AG09309 (cell line): ENCODE results near the gene MRPS15.

Experiments used
- DNase-seq: peaks from one replicate; pipeline ENCODE4 v3.0.0-alpha.2; 2010; ENCODE audit warnings: low read depth
- H3K4me3 ChIP-seq: 2 replicates; pipeline ENCODE4 v1.5.1; 2011; ENCODE audit warnings: mild to moderate bottlenecking, low read depth, low read length, moderate library complexity; ENCODE audit not compliant: control insufficient read depth
- CTCF ChIP-seq: IDR thresholded peaks from 2 replicates; pipeline ENCODE4 v1.5.1; 2011; ENCODE audit warnings: mild to moderate bottlenecking, low read depth, low read length, inconsistent platforms; ENCODE audit not compliant: insufficient read depth, control insufficient read depth; ENCODE audit errors: missing control alignments

The MRPS15 gene

GRCh38 chr1:36415661-36416326 is 48.4 kb downstream of the MRPS15 start:
- H3K4me3 ChIP-seq: no peak overlapping the region
- no peak for TF ChIP-seq CTCF
- no peak for DNase-seq

GRCh38 chr1:36414384-36414783 is 49.8 kb downstream of the MRPS15 start:
- TF ChIP-seq CTCF: no peak
- H3K4me3 ChIP-seq: no peak overlapping the region
- no peak for DNase-seq

GRCh38 chr1:36411674-36412648 is 52.2 kb downstream of the MRPS15 start:
- H3K4me3 ChIP-seq: no peak overlapping the region
- DNase-seq: no peak
- TF ChIP-seq CTCF: no peak

GRCh38 chr1:36408479-36408878 is 55.7 kb downstream of the MRPS15 start:
- DNase-seq: no peak
- TF ChIP-seq CTCF: no peak

GRCh38 chr1:36406440-36406839 is 57.7 kb downstream of the MRPS15 start:
- TF ChIP-seq CTCF: no peak
- DNase-seq: no peak
- H3K4me3 ChIP-seq: no peak overlapping the region

More at GRCh38 chr1:36408479-36408878, 55.7 kb downstream of the MRPS15 start:
- no peak overlapping the region for H3K4me3 ChIP-seq
